Measurements from ENCODE around the gene MAF. TPM values are rescaled to one million over a fixed set of nuclear protein-coding genes. Genes with fewer than 3 reads are reported as not detected.

Gene MAF
- total and polyA plus RNA-seq, 2 of the 13 experiments (the other 11 are each of a cell fraction or from before 2014, with no cell fraction given) = 0.07 to 0.31 TPM

- TF ChIP-seq ZNF337 (CRISPR knock-in tag; IDR thresholded peaks at IDR 0.05; ENCODE audit: borderline replicate concordance, low read depth) (no peak), ZBTB21 (CRISPR knock-in tag; IDR thresholded peaks at IDR 0.05) (no peak), CENPT (CRISPR knock-in tag; IDR thresholded peaks at IDR 0.05; ENCODE audit: low read depth) (no peak), GZF1 (CRISPR knock-in tag; IDR thresholded peaks at IDR 0.05) (no peak), MIER3 (CRISPR knock-in tag; IDR thresholded peaks at IDR 0.05; ENCODE audit: borderline replicate concordance) (no peak; the same call in 1 of the 2 replicates), ZBTB10 (CRISPR knock-in tag; IDR thresholded peaks at IDR 0.05; ENCODE audit: borderline replicate concordance) (no peak), ZNF570 (CRISPR knock-in tag; IDR thresholded peaks at IDR 0.05; ENCODE audit: borderline replicate concordance) (no peak), ZBTB46 (CRISPR knock-in tag; IDR thresholded peaks at IDR 0.05; ENCODE audit: borderline replicate concordance) (no peak), ZNF547 (CRISPR knock-in tag; IDR thresholded peaks at IDR 0.05) (no peak), HDAC6 (IDR thresholded peaks at IDR 0.05; ENCODE audit: low read depth, low read length) (no peak), ZBTB43 (CRISPR knock-in tag; conservative IDR thresholded peaks at IDR 0.05) (peak; percentile 100), JARID2 (CRISPR knock-in tag; IDR thresholded peaks at IDR 0.05; ENCODE audit: insufficient replicate concordance) (no peak), GATAD2A (CRISPR knock-in tag; IDR thresholded peaks at IDR 0.05) (peak; percentile 74), REST (IDR thresholded peaks at IDR 0.05; ENCODE audit: borderline replicate concordance in 1 of 2, low read depth in 1 of 2, low read length in 2 of 2) (peak in 1 of 2 experiments; percentile 48; a peak in 2 of 4 replicates), ZFYVE20 (CRISPR knock-in tag; IDR thresholded peaks at IDR 0.05; ENCODE audit: borderline replicate concordance, low read depth) (no peak), MYNN (CRISPR knock-in tag; IDR thresholded peaks at IDR 0.05; ENCODE audit: low read depth) (no peak)
- TF ChIP-seq, protein P1, sequence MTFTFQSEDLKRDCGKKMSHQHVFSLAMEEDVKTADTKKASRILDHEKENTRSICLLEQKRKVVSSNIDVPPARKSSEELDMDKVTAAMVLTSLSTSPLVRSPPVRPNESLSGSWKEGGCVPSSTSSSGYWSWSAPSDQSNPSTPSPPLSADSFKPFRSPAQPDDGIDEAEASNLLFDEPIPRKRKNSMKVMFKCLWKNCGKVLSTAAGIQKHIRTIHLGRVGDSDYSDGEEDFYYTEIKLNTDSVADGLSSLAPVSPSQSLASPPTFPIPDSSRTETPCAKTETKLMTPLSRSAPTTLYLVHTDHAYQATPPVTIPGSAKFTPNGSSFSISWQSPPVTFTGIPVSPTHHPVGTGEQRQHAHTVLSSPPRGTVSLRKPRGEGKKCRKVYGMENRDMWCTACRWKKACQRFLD (CRISPR knock-in tag; IDR thresholded peaks at IDR 0.05; ENCODE audit: borderline replicate concordance) = no peak
Observed at GRCh38 chr16:79601092-79601930, 774 bp upstream of the MAF start (continued).
